DOHH2 (cell line): Measurements from ENCODE around the gene ASB13.

Source experiments
- H3F3A ChIP-seq: fragments of 200-600 bp; sonication (generic), shearing (Covaris generic); 2 replicates; pipeline ENCODE4 v1.6.0; 2016; ENCODE audit warnings: antibody characterized with exemption, mild to moderate bottlenecking; ENCODE audit not compliant: control insufficient read depth, insufficient read depth
- H3K27ac ChIP-seq: fragments of 200-600 bp; sonication (generic); 2 replicates; pipeline ENCODE4 v1.5.1; 2014; ENCODE audit warnings: low read depth, mild to moderate bottlenecking, low read length, moderate library complexity
- H3K27me3 ChIP-seq: fragments of 200-600 bp; sonication (generic); 2 replicates; pipeline ENCODE4 v1.6.1; 2014; ENCODE audit warnings: mild to moderate bottlenecking, low read length, mixed read lengths; ENCODE audit not compliant: control insufficient read depth
- H3K36me3 ChIP-seq: fragments of 200-600 bp; sonication (generic); 2 replicates; pipeline ENCODE4 v1.6.1; 2014; ENCODE audit warnings: mild to moderate bottlenecking, low read length, moderate library complexity, mixed read lengths; ENCODE audit not compliant: control insufficient read depth
- H3K4me1 ChIP-seq: fragments of 200-600 bp; sonication (generic); 2 replicates; pipeline ENCODE4 v1.6.1; 2014; ENCODE audit warnings: mild to moderate bottlenecking, low read length, mixed read lengths; ENCODE audit not compliant: control insufficient read depth
- H3K4me2 ChIP-seq: fragments of 200-600 bp; sonication (generic); 2 replicates; pipeline ENCODE4 v1.6.0; 2014; ENCODE audit warnings: mild to moderate bottlenecking, low read length, moderate library complexity
- H3K4me3 ChIP-seq: fragments of 200-600 bp; sonication (generic); 2 replicates; pipeline ENCODE4 v1.5.1; 2014; ENCODE audit warnings: mild to moderate bottlenecking, low read length, mixed read lengths
- H3K79me2 ChIP-seq: fragments of 200-600 bp; sonication (generic); 2 replicates; pipeline ENCODE4 v1.6.1; 2014; ENCODE audit warnings: mild to moderate bottlenecking, low read length, mixed read lengths; ENCODE audit not compliant: control insufficient read depth
- H3K9me2 ChIP-seq: fragments of 200-600 bp; sonication (generic); replicated peaks from 2 replicates; pipeline ENCODE4 v1.6.1; 2014; ENCODE audit warnings: mild to moderate bottlenecking, low read length, mixed read lengths; ENCODE audit not compliant: control insufficient read depth
- H3K9me3 ChIP-seq: fragments of 200-600 bp; sonication (generic); 2 replicates; pipeline ENCODE4 v1.6.1; 2014; ENCODE audit warnings: antibody characterized with exemption, low read length, mixed read lengths; ENCODE audit not compliant: control insufficient read depth, insufficient read depth
- H4K20me1 ChIP-seq: fragments of 200-600 bp; sonication (generic); 2 replicates; pipeline ENCODE4 v1.6.0; 2014; ENCODE audit warnings: low read depth, mild to moderate bottlenecking, antibody characterized with exemption, low read length, moderate library complexity; ENCODE audit not compliant: control insufficient read depth, insufficient read depth
- EZH2phosphoT487 ChIP-seq: fragments of 200-600 bp; sonication (generic); IDR thresholded peaks from 2 replicates; pipeline ENCODE4 v1.6.1; 2017; ENCODE audit warnings: borderline replicate concordance, mild to moderate bottlenecking, antibody characterized with exemption, low read length, moderate library complexity, mixed read lengths
- TF ChIP-seq, protein P1 (sequence below): fragments of 200-600 bp; sonication (generic); IDR thresholded peaks from one replicate; pipeline ENCODE4 v1.5.1; 2014; ENCODE audit warnings: antibody characterized with exemption, mild to moderate bottlenecking, low read depth, low read length; ENCODE audit not compliant: poor library complexity, severe bottlenecking

Gene ASB13

DNA sequence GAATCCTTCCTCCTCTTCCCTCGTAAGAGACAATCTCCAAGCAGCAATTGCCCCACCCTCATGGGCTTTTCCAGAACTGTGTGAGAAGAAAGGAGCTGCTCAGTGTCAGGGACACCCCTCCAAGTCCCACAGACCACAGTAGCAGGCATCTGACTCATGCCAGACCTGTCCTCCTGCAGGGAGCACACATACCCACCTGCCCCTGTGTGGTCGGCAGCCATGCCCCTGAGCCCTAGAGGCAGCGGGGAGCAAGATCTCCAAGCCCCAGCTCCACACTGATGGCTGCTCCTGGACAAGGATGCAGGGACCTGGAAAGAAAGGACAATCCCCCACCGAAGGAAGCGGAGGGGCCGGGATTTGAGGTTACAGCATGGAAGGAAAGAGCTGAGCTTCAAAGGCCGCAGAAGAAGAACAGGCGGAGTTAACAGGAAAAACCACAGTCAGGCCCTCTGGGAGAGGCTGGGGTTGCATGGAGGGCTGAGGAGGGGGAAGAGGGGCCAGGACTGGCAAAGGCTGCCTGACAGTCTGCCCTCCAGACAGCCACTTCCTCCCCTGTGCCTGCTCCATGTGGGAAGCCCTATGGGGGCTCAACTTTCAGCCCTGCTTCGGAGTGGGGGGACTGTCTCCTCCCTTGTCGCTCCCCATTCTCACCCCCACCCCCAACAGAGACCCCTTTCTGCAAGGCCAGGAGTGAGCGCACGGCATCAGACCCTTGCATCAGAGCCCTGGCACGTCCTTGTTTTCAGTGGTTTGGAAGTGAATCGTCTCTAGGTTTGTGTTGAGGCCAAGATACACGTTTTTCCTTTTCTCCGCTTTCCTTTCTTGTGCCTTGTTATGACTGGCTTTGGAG is 46.8 kb downstream of the ASB13 start:
- Histone ChIP-seq H3K79me2 (no peaks in the 10 kb centered on the region), H3K36me3 (no peaks in the 10 kb centered on the region), H3K4me3 (no peak overlapping the region), H3K27ac (no peak overlapping the region), H3F3A (no peaks in the 10 kb centered on the region), H3K27me3 (peaks cover 13% of the 10 kb centered on the region; the same call in 1 of the 2 replicates), H4K20me1 (no peaks in the 10 kb centered on the region), H3K4me2 (no peak overlapping the region), H3K9me3 (no peaks in the 10 kb centered on the region), H3K4me1 (peaks cover 10% of the 10 kb centered on the region), H3K9me2 (no peaks in the 10 kb centered on the region)
- TF ChIP-seq, protein P1, sequence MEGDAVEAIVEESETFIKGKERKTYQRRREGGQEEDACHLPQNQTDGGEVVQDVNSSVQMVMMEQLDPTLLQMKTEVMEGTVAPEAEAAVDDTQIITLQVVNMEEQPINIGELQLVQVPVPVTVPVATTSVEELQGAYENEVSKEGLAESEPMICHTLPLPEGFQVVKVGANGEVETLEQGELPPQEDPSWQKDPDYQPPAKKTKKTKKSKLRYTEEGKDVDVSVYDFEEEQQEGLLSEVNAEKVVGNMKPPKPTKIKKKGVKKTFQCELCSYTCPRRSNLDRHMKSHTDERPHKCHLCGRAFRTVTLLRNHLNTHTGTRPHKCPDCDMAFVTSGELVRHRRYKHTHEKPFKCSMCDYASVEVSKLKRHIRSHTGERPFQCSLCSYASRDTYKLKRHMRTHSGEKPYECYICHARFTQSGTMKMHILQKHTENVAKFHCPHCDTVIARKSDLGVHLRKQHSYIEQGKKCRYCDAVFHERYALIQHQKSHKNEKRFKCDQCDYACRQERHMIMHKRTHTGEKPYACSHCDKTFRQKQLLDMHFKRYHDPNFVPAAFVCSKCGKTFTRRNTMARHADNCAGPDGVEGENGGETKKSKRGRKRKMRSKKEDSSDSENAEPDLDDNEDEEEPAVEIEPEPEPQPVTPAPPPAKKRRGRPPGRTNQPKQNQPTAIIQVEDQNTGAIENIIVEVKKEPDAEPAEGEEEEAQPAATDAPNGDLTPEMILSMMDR = no peak
- TF ChIP-seq EZH2phosphoT487 = no peak

DNA sequence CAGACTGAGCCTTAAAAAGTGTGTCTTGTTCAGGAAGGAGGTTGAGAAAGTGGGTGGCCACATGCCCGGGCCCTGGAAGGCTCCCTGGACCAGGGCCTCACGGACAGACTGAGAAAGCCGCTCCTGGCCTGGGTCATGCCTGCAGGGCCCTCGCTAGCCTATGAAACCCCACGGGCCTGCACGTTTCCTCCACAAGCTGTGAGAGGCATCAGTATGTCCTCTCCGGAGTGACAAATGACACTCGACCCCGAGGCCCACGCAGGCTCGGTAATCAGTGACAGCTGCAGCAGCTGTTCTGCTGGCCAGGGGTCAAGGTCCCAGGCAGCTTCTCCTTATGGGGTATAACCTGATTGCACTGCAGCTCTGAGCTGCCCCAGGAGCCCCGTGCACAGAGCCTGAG is 47.6 kb downstream of the ASB13 start:
- no peak overlapping the region for H3K4me2 ChIP-seq
- no peak overlapping the region for H3K4me3 ChIP-seq
- no peaks in the 10 kb centered on the region for H3K36me3 ChIP-seq
- no peak overlapping the region for H3K27ac ChIP-seq
- H3F3A ChIP-seq = no peaks in the 10 kb centered on the region
- H3K9me3 ChIP-seq = no peaks in the 10 kb centered on the region
- no peaks in the 10 kb centered on the region for H3K79me2 ChIP-seq
- no peaks in the 10 kb centered on the region for H4K20me1 ChIP-seq
- peaks cover 10% of the 10 kb centered on the region for H3K4me1 ChIP-seq
- TF ChIP-seq, protein P1 = no peak
- no peak for TF ChIP-seq EZH2phosphoT487
- H3K27me3 ChIP-seq = peaks cover 13% of the 10 kb centered on the region; the same call in 1 of the 2 replicates
- H3K9me2 ChIP-seq = no peaks in the 10 kb centered on the region

GRCh38 chr10:5618042-5618441 is 48.4 kb downstream of the ASB13 start:
- H3K9me2 ChIP-seq = no peaks in the 10 kb centered on the region
- H4K20me1 ChIP-seq = no peaks in the 10 kb centered on the region
- H3K36me3 ChIP-seq = no peaks in the 10 kb centered on the region
- H3K27me3 ChIP-seq = peaks cover 13% of the 10 kb centered on the region; the same call in 1 of the 2 replicates
- no peaks in the 10 kb centered on the region for H3K9me3 ChIP-seq
- H3K4me2 ChIP-seq = no peak overlapping the region
- H3K27ac ChIP-seq = no peak overlapping the region
- H3K4me3 ChIP-seq = no peak overlapping the region
- no peak for TF ChIP-seq EZH2phosphoT487
- TF ChIP-seq, protein P1 = no peak
- no peaks in the 10 kb centered on the region for H3K79me2 ChIP-seq
- H3K4me1 ChIP-seq = peaks cover 2% of the 10 kb centered on the region
- no peaks in the 10 kb centered on the region for H3F3A ChIP-seq
